GM12891 (cell line): ENCODE data around the gene MAP3K7CL.

ENCODE experiments used
- DNase-seq: peaks from one replicate; pipeline ENCODE4 v3.0.0; 2011; ENCODE audit warnings: low spot score; ENCODE audit not compliant: insufficient read length
- FAIRE-seq: peaks from 2 replicates; lab custom pipeline; 2011; peaks lifted over from hg19 to GRCh38; lab: Jason Lieb, UNC
- PAX5 ChIP-seq: IDR thresholded peaks from 2 replicates; pipeline ENCODE4 v1.6.1; 2011; ENCODE audit warnings: low read length, moderate library complexity, mild to moderate bottlenecking; ENCODE audit not compliant: insufficient read depth, severe bottlenecking
- POLR2A ChIP-seq: IDR thresholded peaks from 2 replicates; pipeline ENCODE4 v1.6.1; 2011; ENCODE audit warnings: low read depth, low read length, control low read depth
- POLR2AphosphoS5 ChIP-seq: IDR thresholded peaks from 2 replicates; pipeline ENCODE4 v1.6.1; 2011; ENCODE audit warnings: low read depth, low read length, control low read depth
- POU2F2 ChIP-seq: IDR thresholded peaks from 2 replicates; pipeline ENCODE4 v1.6.1; 2011; ENCODE audit warnings: low read depth, mild to moderate bottlenecking, control low read depth, low read length, moderate library complexity
- SPI1 ChIP-seq: IDR thresholded peaks from 2 replicates; pipeline ENCODE4 v1.6.1; 2011; ENCODE audit warnings: low read depth, low read length, control low read depth
- TAF1 ChIP-seq: IDR thresholded peaks from 2 replicates; pipeline ENCODE4 v1.6.1; 2011; ENCODE audit warnings: low read depth, low read length, control low read depth

Gene MAP3K7CL

GRCh38 chr21:29208682-29209059 is 78.2 kb downstream of the MAP3K7CL start:
- peak; percentile 5 for FAIRE-seq
- TF ChIP-seq POLR2A = no peak
- TF ChIP-seq SPI1 = peak; percentile 76
- DNase-seq = no peak

- no peak for TF ChIP-seq POU2F2
- TF ChIP-seq SPI1 = no peak
- no peak for TF ChIP-seq POLR2A
- TF ChIP-seq POLR2AphosphoS5 = no peak
- no peak for TF ChIP-seq PAX5
- no peak for TF ChIP-seq TAF1
- DNase-seq (no peak), FAIRE-seq (no peak)
Measured at GRCh38 chr21:29209696-29210095, 79.3 kb downstream of the MAP3K7CL start.

GRCh38 chr21:29211205-29211604 is 80.8 kb downstream of the MAP3K7CL start:
- TF ChIP-seq TAF1 = no peak
- TF ChIP-seq POLR2A = no peak
- no peak for TF ChIP-seq POLR2AphosphoS5
- DNase-seq (no peak), FAIRE-seq (no peak)

- DNase-seq = no peak
- TF ChIP-seq POLR2AphosphoS5 (no peak), SPI1 (no peak), POLR2A (no peak)
- no peak for FAIRE-seq
Measured at GRCh38 chr21:29212446-29212845, 82.0 kb downstream of the MAP3K7CL start.

- FAIRE-seq (peak; percentile 80), DNase-seq (no peak)
- TF ChIP-seq TAF1 (no peak), POLR2AphosphoS5 (no peak), POU2F2 (no peak), PAX5 (no peak), SPI1 (no peak), POLR2A (no peak)
Measured at GRCh38 chr21:29213513-29214385, 83.3 kb downstream of the MAP3K7CL start.

GRCh38 chr21:29215709-29216108 is 85.3 kb downstream of the MAP3K7CL start:
- TF ChIP-seq POLR2AphosphoS5 (no peak), POU2F2 (no peak), PAX5 (no peak), POLR2A (no peak), SPI1 (no peak), TAF1 (no peak)
- FAIRE-seq = no peak
- DNase-seq = no peak

- FAIRE-seq (no peak), DNase-seq (no peak)
- no peak for TF ChIP-seq SPI1
- no peak for TF ChIP-seq PAX5
- TF ChIP-seq TAF1 = no peak
- no peak for TF ChIP-seq POLR2AphosphoS5
- no peak for TF ChIP-seq POU2F2
- no peak for TF ChIP-seq POLR2A
Measured at GRCh38 chr21:29217818-29218291, 87.4 kb downstream of the MAP3K7CL start.

GRCh38 chr21:29218749-29219148 is 88.3 kb downstream of the MAP3K7CL start:
- TF ChIP-seq POLR2AphosphoS5 (no peak), POLR2A (no peak), PAX5 (no peak), SPI1 (no peak), TAF1 (no peak), POU2F2 (no peak)
- FAIRE-seq (no peak), DNase-seq (no peak)

GRCh38 chr21:29219165-29219770 is 88.8 kb downstream of the MAP3K7CL start:
- FAIRE-seq = no peak

GRCh38 chr21:29221253-29221744 is 90.9 kb downstream of the MAP3K7CL start:
- TF ChIP-seq PAX5 = no peak
- no peak for TF ChIP-seq SPI1
- no peak for TF ChIP-seq POU2F2
- TF ChIP-seq TAF1 = no peak
- no peak for TF ChIP-seq POLR2A
- TF ChIP-seq POLR2AphosphoS5 = no peak
- DNase-seq (no peak), FAIRE-seq (no peak)

More at GRCh38 chr21:29219165-29219770, 88.8 kb downstream of the MAP3K7CL start:
- no peak for DNase-seq
- TF ChIP-seq POLR2AphosphoS5 (no peak), POLR2A (no peak), PAX5 (no peak), SPI1 (no peak), POU2F2 (no peak), TAF1 (no peak)
